ENCODE data around the gene KIF3C. TPM values are rescaled to one million over a fixed set of nuclear protein-coding genes. Genes with fewer than 3 reads are reported as not detected.

Gene KIF3C
- total and polyA plus RNA-seq, 12 donors: 2.8 to 22.8 (median 9.8) TPM

GRCh38 chr2:25894135-25894830 lies 88.0 kb downstream of the KIF3C start:
- H3K27ac ChIP-seq: no peak overlapping the region
- no peak overlapping the region for H3K4me3 ChIP-seq
- no peaks in the 10 kb centered on the region for H3K9me3 ChIP-seq (replicated peaks in 1 of 3)
- no peaks in the 10 kb centered on the region for H3K36me3 ChIP-seq (replicated peaks in 1 of 2)
- TF ChIP-seq POLR2A (IDR thresholded peaks at IDR 0.05) (no peak), CTCF (IDR thresholded peaks at IDR 0.05) (no peak)
- intact Hi-C loops (cut with DNase I): no loop called here
- H3K27me3 ChIP-seq: no peaks in the 10 kb centered on the region
- no peaks in the 10 kb centered on the region for H3K4me1 ChIP-seq (replicated peaks in 1 of 2)
- 76 to 89% (median 82%) methylated on average over 7 to 8 of the region's 8 CpGs for WGBS, 4 donors
- peak in 6 of 7 donors; percentile 25 to 71 (median 40) for DNase-seq

- Histone ChIP-seq H3K27ac (no peak overlapping the region), H3K27me3 (no peaks in the 10 kb centered on the region), H3K4me1 (replicated peaks in 1 of 2) (no peaks in the 10 kb centered on the region), H3K4me3 (no peak overlapping the region), H3K36me3 (replicated peaks in 1 of 2) (no peaks in the 10 kb centered on the region), H3K9me3 (replicated peaks in 1 of 3) (no peaks in the 10 kb centered on the region)
- DNase-seq: no peak
- TF ChIP-seq CTCF (IDR thresholded peaks at IDR 0.05) (no peak), POLR2A (IDR thresholded peaks at IDR 0.05) (no peak)
- intact Hi-C loops (cut with DNase I): no loop called here
- WGBS, 4 donors: 64 to 86% (median 76%) methylated on average over 5 of the region's 5 CpGs
Measured at GRCh38 chr2:25891672-25892071, 90.6 kb downstream of the KIF3C start.

- Histone ChIP-seq H3K27me3 (peaks cover 1% of the 10 kb centered on the region), H3K36me3 (replicated peaks in 1 of 2) (no peaks in the 10 kb centered on the region), H3K4me1 (replicated peaks in 1 of 2) (no peaks in the 10 kb centered on the region), H3K27ac (no peak overlapping the region), H3K9me3 (replicated peaks in 1 of 3) (no peaks in the 10 kb centered on the region), H3K4me3 (no peak overlapping the region)
- intact Hi-C loops (cut with DNase I): no loop called here
- DNase-seq: no peak
- no peak for TF ChIP-seq CTCF (IDR thresholded peaks at IDR 0.05)
- 83 to 92% (median 88%) methylated on average over 5 of the region's 5 CpGs for WGBS, 4 donors
Measured at GRCh38 chr2:25887624-25888242, 94.6 kb downstream of the KIF3C start.

- Histone ChIP-seq H3K4me1 (replicated peaks in 1 of 2) (no peaks in the 10 kb centered on the region), H3K36me3 (replicated peaks in 1 of 2) (no peaks in the 10 kb centered on the region), H3K9me3 (replicated peaks in 1 of 3) (no peaks in the 10 kb centered on the region), H3K27me3 (peaks cover 5% of the 10 kb centered on the region), H3K27ac (no peak overlapping the region), H3K4me3 (no peak overlapping the region)
- TF ChIP-seq POLR2A (IDR thresholded peaks at IDR 0.05) (no peak), CTCF (IDR thresholded peaks at IDR 0.05) (no peak)
- intact Hi-C loops (cut with DNase I): no loop called here
- 76 to 87% (median 81%) methylated on average over 2 of the region's 2 CpGs for WGBS, 4 donors
- no peak for DNase-seq
Measured at GRCh38 chr2:25885933-25886332, 96.4 kb downstream of the KIF3C start.

Data from adrenal gland (tissue), 12 donors.